ENCODE data around the gene DDAH1.
A peak's percentile ranks its signal among the peaks of the same experiment; 100 is the strongest.

DDAH1 gene

DNA sequence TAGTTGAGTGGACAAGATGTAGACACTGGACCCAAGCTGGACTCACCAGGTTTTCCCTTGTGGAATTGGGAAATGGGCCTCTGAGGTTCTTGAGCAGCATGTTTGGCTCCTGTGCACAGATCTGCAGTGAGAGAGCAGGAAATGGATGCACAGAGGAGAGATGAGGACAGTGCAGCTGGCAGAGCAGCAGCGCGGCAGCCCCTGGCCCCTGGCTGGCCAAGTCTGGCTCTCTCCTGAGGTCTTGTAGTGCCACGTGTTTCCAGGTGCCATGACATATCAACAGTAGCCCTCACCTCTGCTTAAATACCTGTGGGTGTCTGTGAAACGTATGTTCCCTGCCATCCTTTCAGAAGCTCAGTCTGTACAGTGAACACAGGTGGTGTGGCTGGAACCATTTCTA lies 169.3 kb downstream of the DDAH1 start:
- no peak for DNase-seq

DNA sequence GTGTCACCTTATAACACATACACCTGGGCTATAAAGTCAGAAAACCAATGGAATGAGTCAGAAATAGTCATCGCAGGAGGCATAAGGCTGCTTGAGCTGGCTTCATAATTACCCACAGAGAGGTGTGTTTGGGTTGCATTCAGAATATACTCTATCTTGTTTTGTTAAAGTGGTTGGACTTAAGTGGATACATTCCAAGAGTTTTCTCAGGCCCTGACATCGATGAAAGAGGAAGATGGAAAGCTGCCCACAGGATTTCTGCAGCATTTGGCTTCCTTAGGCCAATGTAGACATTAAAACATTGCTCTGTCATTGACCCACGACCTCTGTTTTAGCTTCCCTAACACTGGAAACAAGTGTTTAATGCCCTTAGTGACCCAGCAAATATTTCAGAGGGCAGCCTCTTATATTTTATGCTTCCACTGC lies 169.9 kb downstream of the DDAH1 start:
- no peak for DNase-seq

- no peak for DNase-seq
Observed at GRCh38 chr1:85290826-85291225, 174.1 kb downstream of the DDAH1 start.

GRCh38 chr1:85289848-85290335 lies 175.1 kb downstream of the DDAH1 start:
- DNase-seq: no peak

- DNase-seq: no peak
Observed at GRCh38 chr1:85289207-85289847, 175.6 kb downstream of the DDAH1 start.

DNA sequence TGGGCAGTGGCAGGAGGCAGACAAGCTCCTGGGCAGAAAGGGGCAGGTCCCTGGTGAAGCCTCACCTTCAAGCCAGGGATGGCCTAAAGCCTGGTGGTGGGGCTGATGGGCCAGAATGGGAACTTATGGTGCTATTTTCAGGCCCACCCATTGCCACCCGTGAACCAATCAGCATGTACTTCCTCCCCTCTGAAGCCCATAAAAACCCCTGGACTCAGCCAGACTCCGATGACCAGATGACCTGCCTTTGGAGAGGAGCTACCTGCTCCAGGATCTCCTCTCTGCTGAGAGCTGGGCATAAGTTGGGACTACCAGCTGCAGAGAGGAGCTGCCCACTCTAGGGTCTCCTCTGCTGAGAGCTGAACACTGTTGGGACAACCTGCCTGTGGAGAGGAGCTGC lies 180.8 kb downstream of the DDAH1 start:
- DNase-seq: no peak

DNA sequence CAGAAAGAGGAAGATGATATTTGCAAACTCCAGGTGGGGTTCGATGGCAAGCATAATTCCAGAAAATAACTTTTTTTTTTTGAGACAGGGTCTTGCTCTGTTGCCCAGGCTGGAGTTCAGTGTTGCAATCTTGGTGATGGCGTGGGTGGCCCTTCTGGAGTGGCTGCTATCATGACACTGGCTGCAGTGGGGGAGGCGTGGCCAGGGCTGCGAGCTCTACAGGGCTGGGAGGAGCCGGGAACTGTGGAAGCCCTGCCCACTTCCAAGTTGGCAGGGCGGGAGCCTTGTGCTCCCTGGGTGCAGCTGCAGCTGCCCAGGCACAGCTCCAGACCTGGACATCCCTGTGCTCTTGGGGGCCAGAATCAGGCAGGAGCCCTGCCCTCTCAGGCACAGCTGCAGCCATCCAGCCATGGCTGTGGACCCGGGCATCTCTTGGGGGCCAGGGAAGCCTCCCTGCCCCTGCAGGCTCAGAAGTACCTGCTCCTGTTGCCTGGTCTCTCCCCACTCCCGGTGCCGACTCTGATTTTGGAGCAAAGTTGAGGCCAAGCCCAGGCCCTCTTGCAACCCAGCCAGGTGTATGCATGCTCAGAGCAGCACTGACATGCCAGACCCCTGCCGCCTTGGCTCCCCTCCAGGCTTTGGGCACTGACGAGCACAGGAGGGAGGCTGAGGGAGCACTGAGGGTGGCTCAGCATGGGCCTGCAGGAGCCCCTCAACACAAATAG lies 181.3 kb downstream of the DDAH1 start:
- DNase-seq: no peak

- no peak for DNase-seq
Observed at GRCh38 chr1:85282424-85282823, 182.5 kb downstream of the DDAH1 start.

GRCh38 chr1:85280636-85281035 lies 184.3 kb downstream of the DDAH1 start:
- no peak for DNase-seq

GRCh38 chr1:85279458-85280080 lies 185.4 kb downstream of the DDAH1 start:
- DNase-seq: no peak

DNA sequence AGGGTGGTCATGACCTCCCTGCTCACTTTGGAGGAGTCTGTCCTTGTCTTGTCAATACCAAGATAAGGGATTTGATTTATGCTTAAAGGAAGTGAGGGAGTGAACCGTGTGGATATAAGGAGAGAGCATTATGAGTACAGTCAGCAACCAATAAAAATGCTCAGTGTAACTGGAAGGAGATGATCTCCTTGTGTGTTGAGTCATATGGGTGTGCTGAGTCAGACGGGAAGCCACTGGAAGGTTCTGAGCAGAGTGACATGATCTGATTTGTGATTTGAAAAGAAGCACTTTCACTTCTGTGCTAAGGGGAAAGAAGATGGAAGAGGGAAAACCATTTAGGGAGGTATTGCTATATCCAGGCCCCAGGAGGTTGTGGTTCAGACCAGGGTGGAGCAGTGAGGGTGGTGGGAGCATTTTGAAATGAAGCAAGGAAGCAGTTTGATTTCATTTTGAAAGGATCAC lies 186.1 kb downstream of the DDAH1 start:
- DNase-seq: no peak

GRCh38 chr1:85277802-85278201 lies 187.2 kb downstream of the DDAH1 start:
- no peak for DNase-seq

DNA sequence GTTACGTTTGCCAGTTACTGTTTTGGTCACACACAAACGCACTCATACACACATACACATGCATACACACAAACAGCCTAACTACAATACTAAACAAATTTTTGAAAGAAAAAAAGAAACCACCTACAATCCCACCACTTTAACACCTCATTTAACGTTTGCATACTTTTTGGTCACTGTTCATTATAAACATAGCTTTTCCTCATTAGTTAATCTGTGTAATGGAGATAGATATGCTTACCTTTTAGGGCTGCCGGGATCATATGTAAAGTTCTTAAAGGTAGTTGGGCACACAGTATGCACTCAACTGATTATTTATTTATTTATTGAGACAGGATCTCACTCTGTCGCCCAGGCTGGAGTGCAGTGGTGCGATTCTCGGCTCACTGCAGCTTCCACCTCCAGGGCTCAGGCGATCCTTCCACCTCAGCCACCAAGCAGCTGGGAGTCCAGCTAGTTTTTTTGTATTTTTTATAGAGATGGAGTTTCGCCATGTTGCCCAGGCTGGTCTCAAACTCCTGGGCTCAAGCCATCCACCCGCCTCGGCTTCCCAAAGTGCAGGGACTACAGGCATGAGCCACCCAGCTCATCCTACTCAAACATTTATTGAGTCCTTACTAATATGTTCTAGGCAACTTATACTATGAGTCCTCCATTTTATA lies 187.8 kb downstream of the DDAH1 start:
- no peak for DNase-seq

DNA sequence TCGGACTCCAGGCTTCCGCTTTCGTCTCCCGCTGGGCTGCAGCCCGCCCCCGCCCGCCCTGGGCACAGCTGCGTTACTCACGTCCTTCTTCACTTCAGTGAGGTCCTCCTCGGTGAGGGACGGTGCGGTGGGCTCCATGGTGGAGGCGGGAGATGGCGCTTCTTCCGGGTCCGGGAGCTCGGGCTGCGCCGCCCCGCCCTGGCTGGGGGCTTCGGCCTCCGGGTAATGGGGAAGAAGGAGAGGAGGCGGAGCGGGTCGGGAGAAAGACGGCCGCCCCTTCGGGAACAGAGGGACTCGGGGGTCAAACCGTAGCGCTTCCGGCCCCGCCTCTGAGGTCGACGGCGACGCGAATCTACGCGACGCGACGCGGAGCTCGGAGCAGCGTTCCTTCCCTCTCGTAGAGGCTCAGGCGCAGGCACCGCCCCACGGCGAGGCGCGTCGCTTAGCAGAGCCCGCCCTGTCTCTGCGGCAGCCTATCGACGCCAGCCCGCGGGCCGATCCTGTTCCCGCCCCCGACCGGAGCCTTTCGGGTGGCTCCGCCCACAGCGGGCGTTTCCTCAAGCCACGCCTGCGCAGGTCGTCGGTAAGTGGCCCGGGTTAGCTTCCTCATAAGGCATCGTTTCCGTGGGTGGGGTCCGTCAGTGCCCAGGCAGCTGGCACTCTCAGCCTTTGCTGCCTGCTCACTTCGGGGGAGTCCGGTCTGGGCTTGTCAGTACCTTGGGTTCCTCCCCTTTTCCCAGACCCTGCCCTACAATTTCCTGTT lies 188.6 kb downstream of the DDAH1 start, which contains the start of gene BCL10:
Gene BCL10 (minus strand): TSS at position 418 of the 763 bp plus-strand sequence. CDS start 280 bp downstream, at position 138.
- peak; percentile 97 for DNase-seq

GRCh38 chr1:85275701-85276214 lies 189.2 kb downstream of the DDAH1 start:
- DNase-seq: no peak

GRCh38 chr1:85274969-85275453 lies 189.9 kb downstream of the DDAH1 start:
- DNase-seq: no peak

DNA sequence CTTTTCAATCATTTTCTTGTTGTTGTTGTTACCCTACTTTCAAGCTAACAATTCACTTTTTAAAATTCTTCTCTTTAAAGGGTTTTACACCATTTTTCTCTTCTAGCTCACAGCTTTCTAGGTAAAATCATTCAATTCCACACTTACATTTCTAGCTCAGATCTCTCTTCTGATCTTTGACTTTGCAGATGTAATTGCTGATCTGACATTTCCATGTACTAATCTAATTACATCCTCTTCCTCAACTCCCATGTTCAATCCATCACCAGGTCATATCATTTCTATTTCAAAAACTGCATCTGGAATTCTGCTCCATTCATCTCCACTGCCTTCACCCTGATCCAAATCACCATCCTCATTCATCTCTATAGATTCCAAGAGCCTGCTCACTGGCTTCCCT lies 191.6 kb downstream of the DDAH1 start:
- DNase-seq: no peak

DNA sequence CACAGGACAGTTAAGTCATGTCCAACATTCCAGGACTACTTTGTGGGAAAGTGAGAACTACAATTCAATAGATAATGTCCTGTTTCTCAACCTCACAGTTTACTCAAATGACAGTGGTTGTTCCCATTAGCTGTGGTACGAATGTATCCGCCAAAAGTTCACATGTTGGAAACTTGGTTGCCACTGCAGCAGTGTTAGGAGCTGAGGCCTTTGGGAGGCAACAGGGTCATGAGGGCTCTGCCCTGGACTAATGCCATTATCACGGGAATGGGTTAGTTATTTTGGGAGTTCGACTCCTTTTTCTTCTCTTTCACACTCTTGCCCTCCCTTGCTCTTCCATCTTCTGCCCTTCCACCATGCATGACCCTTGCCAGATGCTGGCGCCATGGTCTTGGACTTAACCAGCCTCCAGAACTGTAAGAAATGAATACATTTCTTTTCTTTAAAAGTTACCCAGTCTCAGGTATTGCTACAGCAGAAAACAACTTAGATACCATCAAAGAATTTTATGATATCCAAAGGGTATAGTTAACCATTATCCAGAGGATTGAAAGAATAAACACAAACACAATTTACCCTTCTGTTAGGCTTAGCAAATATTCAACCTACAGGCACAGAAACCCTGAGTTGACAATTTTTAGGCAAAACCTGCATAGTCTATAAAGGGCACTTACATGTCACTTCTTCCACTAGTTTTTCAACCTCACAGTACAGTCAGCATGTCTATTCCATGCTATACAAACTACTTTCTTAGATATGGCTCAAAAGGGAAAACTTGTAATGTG lies 196.0 kb downstream of the DDAH1 start:
- no peak for DNase-seq

All from activated gamma-delta T cell (primary cell).